H7 (cell line): Measurements from ENCODE around the gene CHST15. TPM values are rescaled to one million over a fixed set of nuclear protein-coding genes. Genes with fewer than 3 reads are reported as not detected.

Experiments
- DNase-seq: peaks from one replicate; pipeline ENCODE4 v3.0.0; 2012
- H3K27me3 ChIP-seq: 2 replicates; pipeline ENCODE4 v1.6.0; 2011; ENCODE audit warnings: mild to moderate bottlenecking, low read length; ENCODE audit not compliant: control insufficient read depth, insufficient read depth
- H3K36me3 ChIP-seq: replicated peaks from 2 replicates; pipeline ENCODE4 v1.5.1; 2011; ENCODE audit warnings: low read length; ENCODE audit not compliant: control insufficient read depth, insufficient read depth
- H3K4me3 ChIP-seq: 2 replicates; pipeline ENCODE4 v1.5.1; 2011; ENCODE audit warnings: low read depth, mild to moderate bottlenecking, control low read depth, low read length, moderate library complexity; ENCODE audit not compliant: insufficient read depth
- total RNA-seq: library from RNA; depleted of rRNA; stranded (reverse); fragments of >200 nt; shearing (Covaris generic); gene quantifications from 2 replicates; pipeline ENCODE4 v1.2.3, GENCODE V29; 2014

The CHST15 gene
- total RNA-seq, 1 experiment from 2014 or later = 18.4 TPM

DNA sequence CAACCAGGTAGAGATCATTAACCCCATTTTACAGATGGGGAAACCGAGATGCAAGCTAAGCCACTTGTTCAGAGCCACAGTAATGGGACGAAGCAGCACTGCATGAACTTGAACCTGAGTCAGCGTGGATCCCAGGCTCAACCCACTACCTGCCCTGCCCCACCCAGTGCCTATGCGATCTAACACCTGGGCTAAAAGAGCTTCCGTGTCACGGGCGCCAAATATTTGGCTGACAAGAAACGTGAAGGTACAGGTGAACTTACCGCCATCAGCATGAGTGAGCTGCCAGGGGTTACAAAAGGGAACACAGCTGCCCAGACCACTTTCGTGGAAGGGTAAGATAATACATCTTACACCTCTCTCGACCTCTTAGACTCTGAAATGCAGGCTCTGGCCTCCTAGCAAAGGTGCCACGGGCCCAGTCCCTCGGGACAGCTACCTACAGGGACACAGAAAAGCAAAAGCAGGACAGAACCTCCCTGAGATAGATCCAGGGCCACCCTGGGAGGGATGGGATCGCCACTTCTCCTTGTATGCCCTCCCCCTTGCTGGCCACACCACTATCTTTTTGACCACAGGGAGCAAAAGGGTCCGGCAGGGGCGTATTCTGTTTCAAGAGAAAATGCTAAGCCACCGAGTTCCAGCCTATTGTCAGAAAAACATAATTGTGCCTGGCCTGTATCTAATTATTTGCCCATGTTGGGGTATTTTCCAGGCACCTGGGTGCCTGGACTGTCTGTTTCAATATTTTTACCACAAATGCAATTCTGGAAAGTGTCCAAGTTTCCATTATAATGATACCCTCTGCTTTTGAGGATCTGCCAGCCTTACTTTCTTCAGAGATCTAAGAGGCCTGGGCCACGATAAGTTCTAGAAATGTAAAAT, 6.4 kb downstream of the CHST15 start:
- Histone ChIP-seq H3K27me3 (peaks cover 16% of the 10 kb centered on the region), H3K36me3 (no peaks in the 10 kb centered on the region), H3K4me3 (no peak overlapping the region)
- peak; percentile 25 for DNase-seq

DNA sequence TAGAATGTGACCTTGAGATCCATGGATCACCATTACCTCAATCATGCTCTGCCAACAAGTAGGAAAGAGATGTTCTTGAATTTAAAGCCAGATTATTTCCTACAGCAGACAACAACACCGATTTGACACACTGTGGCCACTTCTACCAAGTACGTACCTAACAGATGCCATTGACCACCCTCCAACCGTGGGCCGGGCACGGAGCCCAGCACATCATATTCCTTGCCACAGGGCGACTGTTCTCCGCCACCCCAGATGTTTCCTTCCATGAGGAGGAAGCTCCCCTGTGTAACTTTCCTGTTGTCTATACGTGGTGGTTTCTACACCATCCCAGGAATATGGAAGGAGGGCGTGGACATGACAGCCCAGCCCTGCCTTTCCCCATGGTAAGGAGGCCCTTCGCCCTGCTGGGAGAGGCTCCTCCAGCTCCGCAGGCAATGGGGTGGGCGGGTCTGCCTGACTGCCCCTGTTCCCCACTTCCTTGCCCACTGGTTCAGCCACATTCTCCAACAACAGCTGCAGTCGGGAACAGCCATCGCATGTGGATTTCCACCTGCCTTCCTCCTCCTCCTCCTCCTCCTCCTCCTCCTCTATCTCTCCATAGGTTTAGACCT, 7.2 kb downstream of the CHST15 start:
- H3K36me3 ChIP-seq = no peaks in the 10 kb centered on the region
- peaks cover 7% of the 10 kb centered on the region for H3K27me3 ChIP-seq
- H3K4me3 ChIP-seq = no peak overlapping the region
- DNase-seq = peak; percentile 31

DNA sequence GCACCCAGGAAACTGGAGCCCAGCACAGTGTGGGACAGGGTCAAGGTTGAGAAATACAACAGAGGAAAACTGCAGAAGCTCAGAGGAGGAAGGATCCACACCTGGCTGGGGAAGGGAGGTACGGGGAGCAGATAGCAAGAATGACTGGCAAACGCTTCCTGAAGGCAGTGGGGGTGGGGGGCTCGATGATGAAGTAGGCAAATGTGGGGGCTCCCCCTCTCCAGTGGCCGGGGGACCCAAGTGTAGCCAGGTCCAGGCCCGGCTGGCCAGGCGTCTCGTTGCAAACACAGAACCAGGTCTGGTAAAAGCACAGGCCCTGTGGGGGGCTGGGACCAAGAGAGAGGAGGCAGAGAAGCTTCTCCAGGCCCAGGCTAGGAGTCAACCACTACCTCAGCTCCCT, 7.7 kb downstream of the CHST15 start:
- H3K4me3 ChIP-seq = no peak overlapping the region
- no peaks in the 10 kb centered on the region for H3K36me3 ChIP-seq
- DNase-seq = peak; percentile 44
- H3K27me3 ChIP-seq = peaks cover 2% of the 10 kb centered on the region

DNA sequence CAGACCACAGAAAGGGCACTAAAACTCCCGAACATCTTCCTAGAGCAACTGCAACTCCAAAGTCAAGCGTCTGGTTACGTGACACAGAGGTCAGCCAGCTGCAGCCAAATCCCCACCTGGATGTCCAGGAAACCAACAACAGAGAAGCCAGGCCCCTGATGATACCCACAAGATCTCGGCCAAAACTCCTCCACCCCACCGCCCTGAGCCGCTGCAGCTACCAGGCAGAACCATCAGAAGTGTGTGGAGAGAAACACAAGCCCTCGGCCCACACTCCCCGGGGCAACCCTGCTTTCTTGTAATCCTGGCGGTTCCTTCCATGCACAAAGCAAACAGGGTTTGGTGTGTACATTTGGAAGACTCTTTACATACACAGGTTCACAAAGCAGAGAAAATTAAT, 8.7 kb downstream of the CHST15 start:
- H3K4me3 ChIP-seq = no peak overlapping the region
- no peak for DNase-seq
- H3K36me3 ChIP-seq = no peaks in the 10 kb centered on the region

DNA sequence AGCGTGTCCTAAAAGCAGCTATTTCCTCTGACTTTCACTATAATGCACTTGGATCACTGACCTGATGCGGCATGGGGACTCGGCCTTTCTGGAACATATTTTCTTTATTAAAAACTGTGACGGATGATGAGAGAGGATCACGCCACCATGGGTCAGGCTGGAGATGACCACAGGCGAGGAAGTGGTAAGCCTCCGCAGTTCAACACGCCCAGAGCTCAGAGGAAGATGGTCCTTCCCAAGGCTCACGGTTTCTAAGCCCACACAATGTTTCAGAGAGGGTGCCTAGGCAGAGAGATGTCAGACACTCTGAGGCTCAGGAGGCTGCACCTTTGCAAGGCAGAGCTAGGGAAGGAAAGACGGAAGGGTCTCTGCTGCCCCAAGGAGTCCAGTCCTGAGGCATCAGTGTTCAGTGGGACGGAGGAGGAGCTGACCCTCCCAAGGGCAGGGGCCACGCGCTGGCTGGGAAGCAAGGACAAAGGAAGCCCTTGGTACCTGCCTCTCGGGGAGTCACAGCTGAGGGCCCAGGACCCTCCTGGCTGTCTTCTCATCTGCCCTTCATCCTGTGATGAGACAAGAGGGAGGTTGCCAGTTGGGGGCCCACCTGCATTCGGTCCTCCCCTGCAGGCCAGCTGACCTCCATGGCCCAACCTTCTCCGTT, 9.5 kb downstream of the CHST15 start:
- Histone ChIP-seq H3K27me3 (no peaks in the 10 kb centered on the region), H3K36me3 (no peaks in the 10 kb centered on the region), H3K4me3 (no peak overlapping the region)
- no peak for DNase-seq

More for the DNA sequence above, 8.7 kb downstream of the CHST15 start:
- no peaks in the 10 kb centered on the region for H3K27me3 ChIP-seq

DNA sequence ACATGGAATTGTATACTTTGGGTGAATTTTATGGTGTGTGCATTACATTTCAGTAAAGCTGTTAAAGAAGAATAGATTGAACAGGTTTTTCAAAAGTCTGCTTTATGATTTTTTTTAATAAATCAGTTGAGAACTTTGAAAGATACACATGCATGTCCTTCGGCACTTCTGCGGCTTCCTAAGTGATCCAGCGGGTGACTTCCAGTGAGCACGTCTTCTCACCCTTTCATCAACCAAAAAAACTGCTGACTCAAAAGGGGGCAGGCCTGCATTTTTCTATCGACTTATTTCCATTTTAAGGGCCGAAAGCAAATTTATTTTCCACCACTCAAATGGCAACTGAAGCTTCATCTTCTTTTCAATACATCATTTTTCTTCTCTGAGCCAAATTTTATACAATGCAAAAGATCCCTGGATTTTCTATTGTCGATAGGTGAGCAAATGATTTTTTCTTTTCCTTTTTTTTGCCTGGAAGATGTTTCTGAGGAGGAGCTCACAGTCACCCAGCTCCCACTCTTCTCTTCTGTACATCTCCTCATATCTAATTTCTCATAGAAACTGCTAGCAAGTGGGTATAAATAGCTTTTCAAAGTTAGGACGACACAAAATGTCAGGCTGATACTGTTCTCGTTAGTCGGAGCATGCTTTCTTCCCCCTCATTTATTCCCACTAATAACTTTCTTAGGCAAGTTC, 10.2 kb downstream of the CHST15 start:
- no peak for DNase-seq
- H3K36me3 ChIP-seq = no peaks in the 10 kb centered on the region
- H3K27me3 ChIP-seq = no peaks in the 10 kb centered on the region
- H3K4me3 ChIP-seq = no peak overlapping the region

DNA sequence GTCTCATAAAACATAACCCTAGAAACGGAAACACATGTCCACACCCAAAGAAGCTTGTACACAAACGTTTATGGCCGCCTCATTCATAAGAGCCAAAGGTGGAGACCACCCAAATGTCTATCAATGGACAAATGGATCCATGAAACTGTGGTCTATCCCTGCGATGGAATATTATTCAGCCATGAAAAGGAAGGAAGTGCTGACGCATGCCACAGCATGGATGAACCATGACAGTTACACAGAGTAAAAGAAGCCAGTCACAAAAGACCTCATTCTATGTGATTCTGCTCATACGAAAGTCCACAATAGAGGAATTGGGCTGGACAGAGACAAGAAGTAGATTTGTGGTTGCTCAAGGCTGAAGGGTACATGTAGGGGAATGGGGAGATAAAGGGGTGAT, 10.8 kb downstream of the CHST15 start:
- no peaks in the 10 kb centered on the region for H3K27me3 ChIP-seq
- H3K4me3 ChIP-seq = no peak overlapping the region
- no peak for DNase-seq
- no peaks in the 10 kb centered on the region for H3K36me3 ChIP-seq

DNA sequence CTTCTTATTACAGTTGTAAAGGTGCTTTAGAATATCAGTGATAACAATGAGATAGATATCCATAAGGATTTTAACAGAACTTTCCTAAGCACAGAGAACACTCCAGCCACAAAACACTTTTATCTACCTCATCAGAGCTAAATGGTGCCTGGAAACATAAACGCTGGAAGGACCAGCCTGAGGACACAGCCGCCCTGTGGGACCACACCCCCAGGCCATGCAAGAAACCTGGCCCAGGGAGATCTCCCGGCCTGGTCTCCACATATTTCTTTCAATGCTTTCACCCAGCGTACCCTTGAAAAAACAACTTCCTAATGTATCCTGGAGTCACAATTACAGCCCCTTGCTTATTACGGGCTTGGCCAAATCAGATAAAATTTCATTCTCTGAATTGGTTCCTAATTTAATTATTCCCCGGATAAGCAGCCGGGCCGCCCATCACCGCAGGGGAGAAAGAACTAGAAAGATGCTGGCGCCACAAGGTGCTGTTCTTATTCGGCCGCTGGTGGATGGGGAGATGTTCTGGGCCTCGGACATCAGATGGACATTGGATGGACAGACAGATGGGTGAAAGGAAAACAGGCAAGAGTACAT, 11.8 kb downstream of the CHST15 start:
- no peak overlapping the region for H3K4me3 ChIP-seq

DNA sequence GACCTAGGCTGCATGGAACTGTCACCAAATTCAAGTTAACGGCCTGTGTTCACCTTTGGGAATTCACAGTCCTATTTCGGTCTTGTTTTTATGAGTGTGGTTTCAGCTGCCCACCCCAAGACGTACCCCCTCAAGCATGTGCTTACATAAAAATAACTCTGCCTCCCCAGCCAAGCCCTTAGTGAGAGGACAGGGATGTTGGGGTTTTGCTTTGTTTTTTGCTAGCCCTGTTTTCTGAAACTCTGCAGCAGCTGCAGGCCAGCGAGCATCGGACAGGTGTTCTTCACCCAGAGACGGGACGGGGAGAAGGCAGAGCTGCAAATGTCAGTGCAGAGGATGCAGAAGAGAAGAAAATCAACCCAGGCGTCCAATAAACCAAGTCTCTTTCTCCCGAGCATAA, 13.5 kb downstream of the CHST15 start:
- DNase-seq = no peak
- H3K4me3 ChIP-seq = no peak overlapping the region
- H3K27me3 ChIP-seq = no peaks in the 10 kb centered on the region
- H3K36me3 ChIP-seq = no peaks in the 10 kb centered on the region

More for the DNA sequence above, 11.8 kb downstream of the CHST15 start:
- no peaks in the 10 kb centered on the region for H3K36me3 ChIP-seq
- DNase-seq = peak; percentile 27
- no peaks in the 10 kb centered on the region for H3K27me3 ChIP-seq

DNA sequence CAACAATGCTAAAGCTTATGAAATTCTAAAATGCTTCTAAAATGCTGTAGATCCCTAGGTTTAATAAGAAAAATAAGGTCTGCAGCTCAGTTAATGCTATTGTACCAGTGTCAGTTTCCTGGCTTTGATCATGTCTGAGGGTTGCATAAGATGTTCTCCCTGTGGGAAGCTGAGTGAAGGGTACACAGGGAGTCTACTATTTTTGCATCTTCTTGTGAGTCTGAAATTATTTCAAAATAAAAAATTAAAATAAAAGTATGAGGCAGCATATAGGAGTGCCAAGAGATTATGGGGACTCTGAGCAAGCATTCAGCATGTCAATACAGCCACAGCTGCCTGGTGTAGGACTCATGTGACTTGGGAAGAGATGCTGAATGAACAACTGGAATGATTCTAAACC, 14.7 kb downstream of the CHST15 start:
- no peaks in the 10 kb centered on the region for H3K36me3 ChIP-seq
- no peaks in the 10 kb centered on the region for H3K27me3 ChIP-seq
- H3K4me3 ChIP-seq = no peak overlapping the region
- DNase-seq = no peak

DNA sequence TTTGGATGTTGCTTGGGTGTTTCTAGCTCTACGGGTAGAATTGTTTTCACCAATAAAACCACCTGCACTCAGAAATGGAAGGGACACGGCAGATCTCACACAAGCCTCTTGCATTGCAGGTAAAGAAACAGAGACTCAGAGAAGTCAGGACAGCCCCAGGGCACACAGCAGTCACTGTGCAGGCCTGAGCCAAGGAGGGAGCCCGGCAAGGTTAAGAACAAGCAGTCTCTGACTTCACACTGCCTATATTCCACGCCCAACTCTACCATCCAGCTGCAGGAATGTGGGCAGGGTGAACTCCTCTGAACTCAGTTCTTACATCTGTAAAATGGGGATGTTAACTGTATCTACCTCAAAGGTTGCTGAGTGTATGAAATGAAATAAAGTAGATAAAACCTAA, 15.4 kb downstream of the CHST15 start:
- H3K4me3 ChIP-seq = no peak overlapping the region
- no peaks in the 10 kb centered on the region for H3K27me3 ChIP-seq
- no peak for DNase-seq
- no peaks in the 10 kb centered on the region for H3K36me3 ChIP-seq

DNA sequence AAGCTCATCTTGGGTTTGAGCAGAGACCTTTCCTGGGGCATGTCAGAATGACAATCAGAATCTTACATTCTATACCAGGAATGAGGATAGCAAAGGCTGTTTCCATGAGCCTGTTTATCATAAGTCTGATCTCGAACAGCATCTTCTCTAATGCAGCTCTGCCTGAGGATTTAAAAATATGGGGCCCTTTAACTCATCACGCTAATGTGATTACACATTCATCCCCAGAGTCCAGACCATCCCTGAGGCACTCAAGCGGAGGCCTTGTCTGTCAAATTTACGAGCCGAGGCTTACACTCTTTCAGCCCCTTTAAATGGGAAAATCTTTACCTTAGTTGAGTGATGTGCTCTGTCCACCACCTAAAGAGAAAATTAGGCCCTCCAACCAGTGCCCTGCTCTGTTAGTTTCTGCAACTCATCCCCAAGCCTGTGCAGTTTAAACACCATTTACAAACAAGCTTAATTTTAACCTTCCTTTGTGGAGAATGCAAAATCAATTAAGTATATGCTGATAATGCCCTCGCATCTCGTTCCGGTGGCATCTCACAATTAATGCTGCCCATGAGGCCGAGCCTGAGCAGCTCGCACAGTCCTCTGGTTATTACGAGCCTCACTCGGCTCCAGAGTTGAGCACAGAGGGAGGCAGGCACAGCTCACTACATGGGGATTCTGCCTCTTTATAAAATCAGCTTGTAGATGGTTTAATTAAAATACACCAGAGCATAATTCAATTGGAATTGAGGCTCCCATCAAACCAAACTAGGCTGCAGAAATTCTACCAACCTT, 16.0 kb downstream of the CHST15 start:
- H3K27me3 ChIP-seq = no peaks in the 10 kb centered on the region
- no peak for DNase-seq
- no peak overlapping the region for H3K4me3 ChIP-seq
- H3K36me3 ChIP-seq = no peaks in the 10 kb centered on the region

DNA sequence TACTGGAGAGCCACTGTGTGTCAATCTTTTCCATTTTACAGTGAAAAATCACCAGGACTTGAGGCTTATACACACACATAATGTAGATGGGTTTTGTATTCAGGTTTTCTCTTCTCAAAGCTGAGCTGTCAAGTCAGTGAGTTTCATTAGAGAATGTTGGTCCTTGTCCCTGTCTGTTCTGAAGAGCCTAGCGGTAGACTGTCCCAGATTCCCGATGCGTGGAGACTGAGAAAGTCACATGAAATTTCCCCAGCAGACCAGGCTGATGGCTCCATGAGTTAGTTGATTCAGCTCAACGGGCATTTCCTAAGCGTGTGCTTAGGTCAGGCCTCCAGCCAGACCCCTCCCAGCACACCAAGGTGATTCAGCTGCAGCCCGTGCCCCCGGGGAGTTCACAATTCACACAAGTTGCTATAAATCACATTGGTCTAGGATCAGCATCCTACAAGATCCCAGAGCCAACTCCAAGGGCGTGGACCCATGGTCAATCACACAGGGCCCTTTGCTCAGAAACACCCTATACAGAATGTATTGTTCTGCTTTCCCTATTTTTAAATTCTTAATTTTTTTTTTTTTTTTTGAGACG, 17.2 kb downstream of the CHST15 start:
- Histone ChIP-seq H3K36me3 (no peaks in the 10 kb centered on the region), H3K27me3 (no peaks in the 10 kb centered on the region), H3K4me3 (no peak overlapping the region)
- no peak for DNase-seq
